Stimulated activated CD8-positive, alpha-beta memory T cell treated with anti-CD3 and anti-CD28 coated beads, Interleukin-7, amount 100 ng/mL, for 24 hours (primary cell): ENCODE measurements around the gene PLA2G4D.

ENCODE experiments used
- DNase-seq: peaks from one replicate; pipeline ENCODE4 v3.0.0-alpha.2; 2020; ENCODE audit warnings: low read depth

Gene PLA2G4D, protein sequence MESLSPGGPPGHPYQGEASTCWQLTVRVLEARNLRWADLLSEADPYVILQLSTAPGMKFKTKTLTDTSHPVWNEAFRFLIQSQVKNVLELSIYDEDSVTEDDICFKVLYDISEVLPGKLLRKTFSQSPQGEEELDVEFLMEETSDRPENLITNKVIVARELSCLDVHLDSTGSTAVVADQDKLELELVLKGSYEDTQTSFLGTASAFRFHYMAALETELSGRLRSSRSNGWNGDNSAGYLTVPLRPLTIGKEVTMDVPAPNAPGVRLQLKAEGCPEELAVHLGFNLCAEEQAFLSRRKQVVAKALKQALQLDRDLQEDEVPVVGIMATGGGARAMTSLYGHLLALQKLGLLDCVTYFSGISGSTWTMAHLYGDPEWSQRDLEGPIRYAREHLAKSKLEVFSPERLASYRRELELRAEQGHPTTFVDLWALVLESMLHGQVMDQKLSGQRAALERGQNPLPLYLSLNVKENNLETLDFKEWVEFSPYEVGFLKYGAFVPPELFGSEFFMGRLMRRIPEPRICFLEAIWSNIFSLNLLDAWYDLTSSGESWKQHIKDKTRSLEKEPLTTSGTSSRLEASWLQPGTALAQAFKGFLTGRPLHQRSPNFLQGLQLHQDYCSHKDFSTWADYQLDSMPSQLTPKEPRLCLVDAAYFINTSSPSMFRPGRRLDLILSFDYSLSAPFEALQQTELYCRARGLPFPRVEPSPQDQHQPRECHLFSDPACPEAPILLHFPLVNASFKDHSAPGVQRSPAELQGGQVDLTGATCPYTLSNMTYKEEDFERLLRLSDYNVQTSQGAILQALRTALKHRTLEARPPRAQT

DNA sequence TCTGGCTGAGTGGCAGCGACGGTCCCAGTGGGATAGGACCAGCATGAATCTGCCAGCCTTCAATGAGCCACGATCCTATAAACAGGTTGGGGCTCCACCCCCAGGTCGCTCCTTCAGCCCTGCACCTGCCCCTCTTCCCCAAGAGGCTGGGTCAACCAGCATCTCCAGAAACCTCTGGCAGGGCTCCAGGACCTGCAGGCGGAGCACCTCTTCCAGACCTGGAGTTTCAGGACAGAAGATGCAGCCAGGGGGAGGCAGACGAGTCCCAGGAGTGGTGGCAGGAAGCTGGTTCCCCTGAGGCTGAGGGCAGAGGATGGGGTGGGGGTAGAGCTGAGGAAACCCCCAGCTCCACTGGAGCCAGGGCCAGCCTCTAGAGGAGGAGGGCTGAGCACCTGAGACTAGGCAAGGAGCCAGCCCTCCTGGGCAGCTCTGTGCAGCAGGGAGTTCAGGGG lies at the start of gene PLA2G4D:
PLA2G4D (minus strand) TSS at position 51 of the 452 bp plus-strand sequence. CDS start 103 bp downstream, outside the sequence.
- DNase-seq, result no peak

DNA sequence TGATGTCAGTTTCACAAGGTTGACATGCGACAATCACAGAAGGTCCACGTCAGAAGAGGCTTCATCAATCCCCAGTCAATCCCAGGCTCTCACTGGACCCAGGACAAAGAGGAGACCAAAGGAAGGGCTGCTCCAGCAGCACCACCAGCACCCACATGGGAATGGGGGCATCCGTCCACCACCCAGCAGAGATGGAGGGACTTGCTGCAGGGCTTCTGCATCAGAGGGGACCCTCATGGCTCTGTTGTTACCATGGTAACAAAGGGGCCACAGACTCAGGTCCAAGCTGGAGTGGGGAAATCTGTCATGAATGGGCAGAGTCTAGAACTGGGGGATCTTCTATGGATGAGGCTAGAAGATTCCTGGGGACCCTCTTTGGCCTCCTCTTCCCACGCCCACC lies 49.0 kb upstream of the PLA2G4D start:
- no peak for DNase-seq

DNA sequence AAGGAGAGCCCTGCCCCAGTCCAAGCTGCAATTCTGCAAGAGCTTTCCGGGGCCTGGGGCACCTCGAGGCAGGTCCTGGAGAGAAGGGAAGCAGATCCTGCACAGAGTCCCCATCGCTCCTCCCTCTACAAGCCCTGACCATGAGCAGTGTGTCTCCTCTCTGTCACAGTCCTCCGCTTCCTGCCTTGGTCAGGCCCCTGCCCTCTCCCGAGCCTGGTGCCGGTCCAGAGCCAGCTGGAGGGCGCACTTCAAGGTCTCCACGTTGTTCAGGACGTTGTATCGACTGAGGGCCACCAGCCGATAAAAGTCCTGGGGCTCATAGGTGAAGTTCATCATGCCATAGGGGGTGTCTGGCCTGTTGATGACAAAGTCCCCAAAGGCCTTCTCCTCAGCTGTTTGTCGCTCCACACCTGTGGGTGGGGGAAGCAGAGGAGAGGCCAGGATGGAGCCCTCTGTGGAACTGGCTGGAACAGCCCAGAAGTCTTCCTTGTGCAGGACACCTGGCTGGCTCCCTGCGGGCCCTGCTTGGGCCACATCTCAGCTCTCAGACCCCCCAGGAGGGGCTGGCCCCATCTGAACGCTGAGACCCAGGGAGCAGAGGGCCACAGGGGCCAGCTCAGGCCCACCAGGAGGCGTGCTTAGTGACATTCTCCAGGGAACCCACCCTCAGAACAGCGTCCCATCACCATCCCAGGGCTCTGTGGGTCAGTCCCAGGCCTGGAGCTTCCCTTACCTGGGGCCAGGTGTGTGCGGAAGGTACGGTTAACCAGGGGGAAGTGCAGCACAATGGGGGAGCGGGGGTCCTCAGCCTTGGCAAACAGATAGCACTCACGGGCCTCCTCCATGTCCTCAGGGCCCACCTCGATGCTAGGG lies 47.7 kb upstream of the PLA2G4D start:
- no peak for DNase-seq

DNA sequence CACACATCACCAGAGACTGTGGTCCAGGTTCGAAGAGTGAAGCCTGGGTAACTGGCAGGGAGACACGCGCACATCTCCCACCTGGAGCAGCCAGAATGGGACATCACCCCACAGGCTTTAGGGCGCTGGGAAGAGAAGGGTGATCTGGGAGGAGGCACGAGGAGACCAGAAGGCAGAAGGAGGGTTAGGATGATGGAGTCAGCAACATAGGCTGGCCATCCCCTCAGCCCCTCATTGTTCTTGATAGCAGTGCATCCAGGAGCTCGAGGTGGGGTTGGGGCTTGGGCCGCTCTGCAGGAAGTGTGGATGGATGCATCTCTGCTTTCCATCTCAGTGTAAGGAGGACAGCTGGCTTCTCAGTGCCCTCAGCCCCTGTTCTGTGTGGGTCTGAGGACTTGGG lies 46.9 kb upstream of the PLA2G4D start:
- DNase-seq, result no peak

DNA sequence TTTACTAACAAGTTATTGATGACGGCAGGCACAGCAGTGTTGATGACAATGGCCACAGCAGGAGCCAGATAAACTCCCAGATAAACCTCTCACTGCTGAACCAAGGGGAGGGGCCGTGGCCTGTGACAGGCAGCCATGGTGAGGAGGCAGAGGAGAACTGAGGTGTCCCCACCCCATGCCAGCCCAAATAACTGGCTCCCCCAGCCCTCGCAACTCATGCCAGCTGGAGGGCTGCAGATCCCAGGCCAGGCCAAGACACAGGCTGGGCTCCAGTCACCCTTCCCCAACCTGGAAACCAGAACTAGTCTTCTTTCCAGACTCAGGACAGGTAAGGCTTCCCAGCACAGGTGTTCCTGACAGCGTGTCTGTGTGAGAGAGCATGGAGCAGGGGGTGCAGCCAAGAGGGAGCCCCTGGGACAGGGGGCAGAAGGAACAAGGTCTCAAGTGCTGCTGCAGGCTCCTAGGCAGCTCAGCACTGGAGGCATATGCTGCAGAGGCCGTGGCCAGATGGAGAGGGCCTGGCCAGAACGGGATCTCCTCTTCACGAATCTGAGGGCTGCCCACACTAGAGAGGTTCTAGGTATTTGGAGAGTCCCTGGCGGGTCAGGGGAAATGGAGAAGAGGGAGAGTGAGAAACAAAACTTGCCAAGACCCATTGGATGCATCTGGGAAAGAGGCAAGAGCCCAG lies 46.2 kb upstream of the PLA2G4D start:
- DNase-seq, result no peak

DNA sequence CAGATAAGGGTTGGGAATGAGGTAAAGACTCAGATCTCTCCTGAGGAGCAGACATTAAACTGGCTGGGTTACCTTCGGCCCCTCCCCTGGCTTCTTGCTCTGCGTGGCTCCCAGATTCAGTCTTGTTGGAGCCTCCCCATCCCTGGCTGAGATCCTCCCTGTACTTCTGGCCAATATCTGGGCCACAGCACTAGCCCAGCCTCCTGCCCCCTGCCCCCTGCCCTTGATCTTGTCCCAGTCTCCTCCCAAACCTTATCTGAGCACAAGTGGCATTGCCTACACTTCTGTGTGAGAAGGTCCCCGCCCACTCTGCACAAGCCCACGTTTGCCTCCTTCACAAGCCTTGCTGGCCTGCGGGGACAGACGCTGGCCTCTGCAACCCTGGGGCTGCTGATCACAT lies 45.2 kb upstream of the PLA2G4D start:
- DNase-seq, result no peak

DNA sequence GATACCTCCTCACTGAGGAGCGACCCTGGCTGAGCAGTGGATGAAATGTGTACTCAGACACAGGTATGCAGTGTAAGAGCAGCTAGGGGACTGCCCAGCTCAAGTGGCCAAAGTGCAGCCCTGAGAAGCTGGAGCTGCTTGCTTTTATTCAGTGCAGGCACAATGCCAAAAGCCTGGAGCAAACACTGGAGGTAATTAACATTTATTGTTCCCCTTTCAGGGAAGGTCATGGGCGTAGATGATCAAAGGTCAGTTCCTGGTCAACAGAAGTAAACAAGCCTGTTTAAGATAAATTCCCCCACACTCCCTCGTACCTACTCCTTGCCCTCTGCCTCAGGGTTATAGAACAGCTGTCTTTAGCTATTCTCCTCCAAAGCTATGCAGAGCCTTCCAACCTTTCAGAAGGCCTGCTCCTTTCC lies 44.6 kb upstream of the PLA2G4D start:
- no peak for DNase-seq

DNA sequence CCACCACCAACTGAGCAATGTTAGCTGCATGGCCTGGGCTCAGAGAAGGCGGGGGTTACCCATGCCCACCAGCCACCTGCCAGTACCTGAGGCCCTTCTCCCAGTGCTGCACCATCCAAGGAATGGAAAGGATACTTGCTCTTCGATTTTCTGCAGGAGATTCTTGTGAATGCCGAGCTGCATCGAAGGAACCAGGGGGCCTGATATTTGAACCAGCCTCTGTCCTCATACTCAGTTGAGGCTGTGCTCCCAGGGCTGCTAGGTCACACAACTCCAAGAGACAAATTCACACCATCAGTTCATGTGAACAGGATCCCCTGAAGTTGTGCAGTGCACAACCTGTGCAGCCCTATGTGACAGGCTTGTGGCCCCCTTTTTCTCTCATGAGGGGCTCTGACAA lies 44.0 kb upstream of the PLA2G4D start:
- no peak for DNase-seq

DNA sequence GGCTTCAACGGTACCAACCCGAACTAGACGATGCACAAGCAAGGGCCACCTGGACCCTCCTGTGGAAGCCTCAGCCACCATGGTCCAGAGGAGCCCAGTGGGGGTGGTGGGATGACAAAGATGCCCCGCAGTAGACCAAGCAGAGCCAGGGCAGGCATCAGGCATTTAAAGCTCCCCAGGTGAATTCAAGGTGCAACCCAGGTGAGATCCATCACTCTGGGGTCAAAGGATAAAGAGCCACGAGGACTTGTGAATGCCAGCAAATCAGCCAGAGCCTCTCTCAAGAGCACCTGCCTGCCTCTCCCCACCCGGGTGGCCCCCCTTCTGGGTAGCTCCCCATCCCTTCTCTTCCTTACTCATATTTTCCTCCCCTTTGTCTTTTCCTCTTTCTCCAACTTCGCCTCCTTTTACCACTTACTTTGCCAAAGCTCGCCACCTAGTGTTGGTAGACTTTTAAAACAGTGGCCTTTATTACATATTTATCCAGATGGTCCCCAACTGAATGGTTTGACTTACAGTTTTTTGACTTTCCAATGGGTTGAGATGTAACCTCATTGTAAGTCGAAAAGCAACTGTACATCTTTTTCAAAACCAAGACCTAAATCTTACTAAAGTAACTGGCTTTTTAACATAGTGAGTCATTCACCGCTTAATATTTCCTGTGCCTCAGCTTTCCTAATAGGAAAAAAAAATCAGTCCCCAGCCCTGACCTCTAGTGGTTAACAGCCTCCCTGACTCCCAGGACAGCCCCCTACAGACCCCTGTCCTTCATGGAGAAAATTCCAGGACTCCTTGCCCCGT lies 43.3 kb upstream of the PLA2G4D start:
- DNase-seq, result no peak

DNA sequence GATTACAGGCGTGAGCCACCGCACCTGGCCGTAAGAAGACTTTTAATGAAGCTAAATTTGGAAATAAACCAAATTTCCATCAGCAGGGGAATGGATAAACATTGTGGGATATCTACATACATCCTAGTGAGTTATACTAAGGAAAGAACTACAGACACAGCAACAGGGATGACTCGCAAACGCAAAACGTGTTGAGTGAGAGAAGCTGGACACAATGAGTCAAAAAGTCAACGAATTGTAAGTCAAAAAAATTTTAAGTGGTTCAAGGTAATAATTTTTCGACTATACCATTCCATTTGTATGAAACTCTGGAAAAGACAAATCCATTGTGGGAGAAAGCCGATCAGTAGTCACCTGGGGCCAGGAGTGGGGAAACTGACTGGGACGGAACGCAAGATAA lies 42.2 kb upstream of the PLA2G4D start:
- DNase-seq, result no peak

DNA sequence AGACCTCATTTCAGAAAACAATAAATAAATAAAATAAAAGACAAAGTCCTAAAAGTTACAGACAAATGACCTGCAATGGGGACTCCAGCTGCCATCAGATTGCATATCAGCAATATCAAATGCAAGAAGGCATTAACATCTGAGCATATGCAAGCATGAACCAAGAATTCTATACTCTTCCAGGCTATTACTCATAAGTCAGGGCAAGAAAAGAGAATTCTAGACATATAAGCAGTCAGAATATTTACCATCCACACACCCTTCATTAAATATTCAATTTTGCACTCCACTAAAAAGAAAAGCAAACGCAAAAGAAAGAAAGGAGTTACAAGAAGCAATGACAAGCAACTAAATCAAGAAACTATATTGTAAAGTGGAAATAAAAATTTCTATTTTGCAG lies 41.0 kb upstream of the PLA2G4D start:
- DNase-seq, result no peak

DNA sequence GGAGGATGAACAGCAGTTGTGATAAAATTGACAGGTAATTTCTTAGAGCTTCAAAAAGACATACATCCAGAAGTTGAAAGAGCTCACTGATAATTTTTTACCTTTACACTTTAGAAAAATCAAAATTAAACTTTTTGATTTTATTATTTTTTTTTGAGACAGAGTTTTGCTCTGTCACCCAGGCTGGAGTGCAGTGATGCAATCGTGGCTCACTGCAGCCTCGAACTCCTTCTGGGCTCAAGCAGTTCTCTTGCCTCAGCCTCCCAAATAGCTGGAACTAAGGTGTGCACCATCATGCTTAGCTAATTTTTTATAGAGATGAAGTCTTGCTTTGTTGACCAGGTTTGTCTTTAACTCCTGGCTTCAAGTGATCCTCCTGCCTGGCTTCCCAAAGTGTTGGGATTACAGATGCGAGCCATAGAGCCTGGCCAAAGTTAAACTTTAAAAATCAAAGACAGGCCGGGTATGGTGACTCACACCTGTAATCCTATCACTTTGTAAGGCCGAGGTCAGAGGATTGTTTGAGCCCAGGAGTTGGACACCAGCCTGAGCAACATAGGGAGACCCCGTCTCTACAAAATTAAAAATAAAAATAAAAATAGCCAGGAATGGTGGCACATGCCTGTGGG lies 40.4 kb upstream of the PLA2G4D start:
- DNase-seq, result no peak

DNA sequence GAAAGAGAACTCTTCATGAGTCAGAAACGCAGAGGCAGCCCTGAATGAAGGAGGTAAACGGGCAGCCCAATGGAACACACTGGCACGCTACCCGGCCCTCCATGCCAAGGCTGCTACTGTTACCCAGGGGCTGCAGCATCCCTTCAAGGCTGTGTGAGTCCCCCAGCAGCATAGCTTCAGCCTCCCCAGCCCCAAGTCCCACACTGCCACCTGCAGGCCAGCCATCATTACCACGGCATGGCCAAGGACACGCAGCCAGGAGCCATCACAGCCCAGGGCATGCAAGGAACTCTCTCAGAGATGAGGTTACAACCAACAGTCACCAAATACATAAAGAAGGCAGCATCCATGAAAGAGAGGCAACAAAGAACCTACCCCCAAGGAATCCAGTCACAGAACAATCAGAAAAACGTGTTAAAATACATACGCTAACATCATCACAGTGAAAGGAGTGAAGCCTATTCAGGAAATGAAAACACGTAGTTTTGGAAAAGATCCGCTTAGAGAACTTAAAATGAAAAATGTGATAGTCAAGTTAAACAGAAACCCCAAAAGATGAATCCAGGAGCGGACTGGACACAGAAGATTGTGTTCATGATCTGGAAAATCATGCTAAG lies 39.6 kb upstream of the PLA2G4D start:
- peak; percentile 29 for DNase-seq

DNA sequence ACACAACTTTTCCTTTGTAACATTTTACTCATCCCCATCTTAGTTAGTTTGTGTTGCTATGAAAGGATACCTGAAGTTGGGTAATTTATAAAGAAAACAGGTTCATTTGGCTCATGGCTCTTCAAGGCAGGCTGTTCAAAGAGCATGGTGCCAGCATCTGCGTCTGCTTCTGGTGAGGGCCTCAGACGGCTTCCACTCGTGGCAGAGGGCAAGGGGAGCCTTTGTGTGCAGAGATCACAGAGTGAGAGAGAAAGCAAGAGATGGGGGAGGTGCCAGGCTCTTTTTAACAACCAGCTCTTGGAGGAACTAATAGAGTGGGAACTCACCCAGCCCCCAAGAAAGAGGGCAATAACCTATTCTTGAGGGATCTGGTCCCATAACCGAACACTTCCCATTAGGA lies 39.0 kb upstream of the PLA2G4D start:
- DNase-seq, result no peak

DNA sequence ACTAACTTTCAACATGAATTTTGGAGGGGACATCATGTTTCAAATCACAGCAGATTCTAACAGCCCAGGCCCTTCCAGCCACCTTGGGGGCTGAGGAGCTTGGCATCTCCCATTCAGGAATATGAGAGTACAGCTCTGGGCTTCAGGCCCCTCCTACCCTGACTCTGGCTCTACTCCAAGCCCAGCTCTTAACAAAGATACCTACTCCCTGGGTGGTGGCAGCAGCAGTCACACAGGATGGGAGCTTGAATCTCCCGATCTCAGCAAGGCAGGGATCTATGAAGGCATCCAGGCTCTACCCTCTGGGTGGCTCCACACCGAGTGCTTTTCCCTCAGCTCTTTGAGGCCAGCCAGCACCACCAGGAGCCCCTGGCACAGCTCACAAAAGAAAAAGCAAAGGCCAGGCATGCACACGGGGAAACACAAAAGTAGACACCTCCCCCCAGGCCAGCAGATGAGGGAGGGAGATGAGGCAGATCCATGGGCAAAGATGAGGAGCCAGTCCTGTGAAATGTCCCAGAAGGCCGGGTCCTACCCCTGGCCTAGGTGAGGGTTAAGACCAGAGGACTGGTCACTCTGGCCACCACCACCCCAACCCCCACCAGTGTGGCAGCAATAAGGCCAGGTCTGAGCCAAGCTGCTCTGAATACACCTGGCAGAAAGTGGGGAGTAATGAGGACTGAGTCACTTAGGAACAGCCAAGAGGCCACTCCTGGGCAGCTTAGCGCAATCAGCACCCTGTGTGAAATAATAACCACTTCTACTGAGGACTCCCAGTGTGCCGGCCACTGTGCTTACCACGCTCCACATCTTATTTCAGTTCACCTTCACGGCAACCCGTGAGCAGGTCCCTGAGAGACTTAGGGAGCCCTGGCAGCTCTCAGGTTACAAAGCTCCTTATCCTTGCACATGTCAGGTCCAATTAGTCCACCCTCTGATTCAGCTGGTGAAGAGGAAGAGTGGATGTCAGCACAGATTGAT lies 37.8 kb upstream of the PLA2G4D start:
- DNase-seq, result no peak

DNA sequence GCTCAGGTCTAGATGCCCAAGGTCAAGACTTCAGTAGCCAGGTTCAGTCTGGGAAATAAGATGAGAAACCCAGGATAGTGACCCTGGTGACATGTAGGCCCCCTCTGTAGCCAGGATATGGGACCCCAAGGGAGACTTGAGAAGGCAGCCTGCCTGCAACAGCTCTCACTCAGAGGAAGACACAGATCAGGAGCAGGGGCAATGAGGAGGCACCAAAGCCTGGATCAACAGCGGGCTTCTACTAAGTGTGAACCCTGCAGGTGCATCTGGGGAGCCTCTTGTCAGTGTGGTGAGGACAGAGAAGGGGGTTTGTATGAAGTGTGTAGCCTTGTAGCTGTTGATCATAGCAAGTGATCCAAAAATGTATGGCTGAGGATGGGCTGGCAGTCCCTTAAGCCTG lies 36.6 kb upstream of the PLA2G4D start:
- no peak for DNase-seq

DNA sequence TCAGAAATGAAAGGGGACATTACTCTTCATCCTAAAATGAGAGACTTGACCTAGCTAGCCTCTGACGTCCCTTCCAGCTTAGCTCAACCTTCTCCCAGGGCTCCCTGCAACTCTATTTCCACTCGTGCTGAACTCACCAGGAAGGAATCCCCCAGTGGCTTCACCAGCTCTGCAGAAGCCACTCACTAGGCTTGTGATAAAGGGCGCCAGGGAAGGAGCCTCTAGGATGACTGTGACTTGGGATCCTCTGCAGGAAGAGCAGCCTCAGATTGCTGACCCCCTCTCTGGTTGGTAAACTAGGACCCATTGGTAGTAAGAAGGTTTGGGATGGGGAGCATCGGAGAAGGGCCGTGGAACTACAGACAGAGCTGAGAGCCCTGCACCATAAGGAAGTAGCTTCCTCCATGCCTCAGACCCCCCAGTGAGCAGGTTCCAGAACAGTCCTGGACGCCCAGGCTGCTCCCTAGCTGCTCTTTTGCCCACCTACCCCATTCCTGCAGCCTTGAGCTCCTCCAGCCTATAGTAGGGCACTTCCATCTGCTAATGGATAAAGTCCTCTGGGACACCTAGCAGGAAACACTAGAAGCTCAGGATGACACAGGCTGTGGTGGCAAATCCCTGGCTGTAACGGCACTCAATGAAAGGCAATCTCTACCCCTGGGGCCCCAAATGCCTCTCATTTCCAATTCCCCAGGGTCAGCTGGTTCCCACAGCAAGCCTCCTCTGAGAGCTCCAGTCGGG lies 36.1 kb upstream of the PLA2G4D start:
- no peak for DNase-seq

DNA sequence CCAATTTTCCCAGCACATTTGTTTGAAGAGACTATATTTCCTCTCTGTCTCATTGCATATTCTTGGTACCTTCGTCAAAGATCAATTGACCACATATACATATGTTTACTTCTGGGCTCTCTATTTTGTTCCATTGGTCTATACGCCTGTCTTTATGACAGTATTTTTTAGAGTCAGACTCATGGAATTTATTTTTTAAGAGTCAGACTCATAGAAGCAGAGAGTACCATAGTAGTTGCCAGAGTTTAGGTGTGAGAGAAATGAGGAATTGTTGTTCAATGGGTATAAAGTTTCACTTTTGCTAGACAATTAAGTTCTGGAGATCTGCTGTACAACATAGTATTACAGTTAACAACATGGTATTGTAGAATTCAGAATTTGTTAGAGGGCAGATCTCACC lies 35.0 kb upstream of the PLA2G4D start:
- DNase-seq, result no peak
